GM23338 (cell line): ENCODE data around the gene KLF11. TPM values are rescaled to one million over a fixed set of nuclear protein-coding genes. Genes with fewer than 3 reads are reported as not detected.
A peak's percentile ranks its signal among the peaks of the same experiment; 100 is the strongest.

Source experiments
- ATAC-seq: fragments of 200-7000 bp; cut with Tn5 transposase; 3 replicates; pipeline ENCODE4 v1.9.1; 2020
- DNase-seq: peaks from one replicate; pipeline ENCODE4 v3.0.0-alpha.2; 2015; ENCODE audit warnings: low spot score
- H2AFZ ChIP-seq: fragments of 200-600 bp; sonication (generic); 2 replicates; pipeline ENCODE4 v1.8.0; 2016; ENCODE audit warnings: antibody characterized with exemption, mild to moderate bottlenecking, moderate library complexity
- H3F3A ChIP-seq: fragments of 200-600 bp; sonication (generic); replicated peaks from 2 replicates; pipeline ENCODE4 v1.8.0; 2017; ENCODE audit warnings: antibody characterized with exemption, mixed run types, low read depth
- H3K27ac ChIP-seq: fragments of 200-600 bp; sonication (generic); 2 replicates; pipeline ENCODE4 v1.6.1; 2016; ENCODE audit warnings: low read depth
- H3K27me3 ChIP-seq: fragments of 200-600 bp; sonication (generic); 2 replicates; pipeline ENCODE4 v1.8.0; 2016; ENCODE audit warnings: mild to moderate bottlenecking, mixed run types, moderate library complexity; ENCODE audit not compliant: insufficient read depth
- H3K36me3 ChIP-seq: fragments of 200-600 bp; sonication (generic); 2 replicates; pipeline ENCODE4 v1.8.0; 2016; ENCODE audit warnings: mild to moderate bottlenecking; ENCODE audit not compliant: insufficient read depth
- H3K4me1 ChIP-seq: fragments of 200-600 bp; sonication (generic); 2 replicates; pipeline ENCODE4 v1.8.0; 2016; ENCODE audit warnings: mild to moderate bottlenecking, moderate library complexity; ENCODE audit not compliant: insufficient read depth
- H3K4me2 ChIP-seq: fragments of 200-600 bp; sonication (generic); 2 replicates; pipeline ENCODE4 v1.7.1; 2017; ENCODE audit warnings: mixed run types
- H3K4me3 ChIP-seq: fragments of 200-600 bp; sonication (generic); 2 replicates; pipeline ENCODE4 v1.6.1; 2016; ENCODE audit warnings: mixed run types
- H3K79me2 ChIP-seq: fragments of 200-600 bp; sonication (generic); replicated peaks from 2 replicates; pipeline ENCODE4 v1.8.0; 2017; ENCODE audit warnings: mild to moderate bottlenecking; ENCODE audit not compliant: insufficient read depth
- H3K9me2 ChIP-seq: fragments of 200-600 bp; sonication (generic); 2 replicates; pipeline ENCODE4 v1.8.0; 2017; ENCODE audit not compliant: insufficient read depth
- H4K20me1 ChIP-seq: fragments of 200-600 bp; sonication (generic); replicated peaks from 2 replicates; pipeline ENCODE4 v1.8.0; 2017; ENCODE audit warnings: mild to moderate bottlenecking; ENCODE audit not compliant: insufficient read depth
- H3K27ac Mint-ChIP-seq: 2 replicates; pipeline ENCODE4 v1.8.0; 2020; ENCODE audit warnings: inconsistent platforms, mild to moderate bottlenecking, moderate library complexity, mixed read lengths
- H3K27me3 Mint-ChIP-seq: 3 replicates; pipeline ENCODE4 v1.8.0; 2022; ENCODE audit warnings: low read depth, mild to moderate bottlenecking, moderate library complexity, mixed read lengths, inconsistent platforms; ENCODE audit not compliant: insufficient read depth, poor library complexity
- H3K36me3 Mint-ChIP-seq: 3 replicates; pipeline ENCODE4 v1.8.0; 2021; ENCODE audit warnings: low read depth, mild to moderate bottlenecking, inconsistent platforms, moderate library complexity, mixed read lengths
- H3K4me1 Mint-ChIP-seq: 3 replicates; pipeline ENCODE4 v1.8.0; 2020; ENCODE audit warnings: mild to moderate bottlenecking, inconsistent platforms, mixed read lengths
- H3K4me3 Mint-ChIP-seq: 3 replicates; pipeline ENCODE4 v1.8.0; 2021; ENCODE audit warnings: moderate library complexity, mild to moderate bottlenecking, inconsistent platforms, mixed read lengths
- H3K9me3 Mint-ChIP-seq: 3 replicates; pipeline ENCODE4 v1.8.0; 2020; ENCODE audit warnings: moderate library complexity, mild to moderate bottlenecking, inconsistent platforms, mixed read lengths
- EZH2 ChIP-seq: fragments of 200-600 bp; sonication (generic); IDR thresholded peaks from one replicate; pipeline ENCODE4 v1.8.0; 2017; ENCODE audit warnings: antibody characterized with exemption, mild to moderate bottlenecking, low read depth; ENCODE audit not compliant: unreplicated experiment
- ZNF114 ChIP-seq: fragments of 250-450 bp; sonication (Bioruptor Pico); IDR thresholded peaks from 2 replicates; pipeline ENCODE4 v1.5.0; 2020; ENCODE audit warnings: mild to moderate bottlenecking, moderate library complexity
- polyA plus RNA-seq: library from polyadenylated mRNA; unstranded; fragments of >200 nt; fragmentation: Nextera tagmentation; extraction: Ambion mirVana; gene quantifications from 2 replicates; pipeline ENCODE4 v1.2.1, GENCODE V29; 2016
- total RNA-seq: library from RNA; depleted of rRNA; stranded (reverse); fragments of >200 nt; shearing (Covaris generic); gene quantifications from 2 replicates; pipeline ENCODE4 v1.2.3, GENCODE V29; 2014
- TF ChIP-seq, protein P1 (sequence below), 2 experiments: fragments of 200-600 bp in 1 of 2; sonication (generic) in 1 of 2; conservative IDR thresholded peaks; 2 replicates each; pipeline versions ENCODE4 v1.5.1 to v1.6.1; 2016 to 2017; ENCODE audit warnings: antibody characterized with exemption in 2 of 2, low read depth in 2 of 2, mild to moderate bottlenecking in 2 of 2, moderate library complexity in 1 of 2

Gene KLF11
- total and polyA plus RNA-seq, 2 experiments from 2014 or later, result 1.4 to 5.6 TPM

DNA sequence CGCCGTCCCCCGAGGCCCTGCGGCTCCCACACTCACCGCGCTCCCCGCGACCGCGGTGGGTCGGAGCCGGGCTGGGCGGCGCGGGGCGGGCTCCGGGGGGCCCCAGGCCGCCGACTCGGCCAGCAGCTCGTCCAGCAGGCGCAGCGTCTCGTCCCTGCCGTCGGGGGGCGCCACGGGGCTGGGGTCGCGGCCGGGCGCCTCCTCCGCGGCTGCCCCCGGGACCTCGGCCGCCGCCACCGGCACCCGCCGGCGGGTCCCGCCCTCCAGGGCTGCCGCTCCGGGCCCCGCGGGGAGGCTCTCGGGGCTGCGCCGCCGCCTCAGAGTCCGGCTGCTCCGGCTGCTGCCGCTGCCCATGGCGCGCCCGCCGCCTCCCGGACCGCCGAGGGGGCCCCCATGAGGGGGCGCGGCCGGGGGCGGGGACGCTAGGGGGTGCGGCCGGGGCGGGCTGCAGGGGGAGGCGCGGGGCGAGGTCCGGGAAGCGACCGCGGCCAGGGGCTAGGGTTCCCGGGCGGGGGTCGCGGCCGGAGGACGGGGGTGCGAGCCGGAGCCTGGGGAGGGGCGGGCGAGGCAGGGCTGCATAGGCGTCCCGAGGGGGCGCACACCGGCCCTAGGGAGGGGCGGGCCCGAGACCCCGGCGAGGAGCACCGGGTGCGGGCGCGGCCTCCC, 36.7 kb downstream of the KLF11 start, which contains the start of gene CYS1:
CYS1 (minus strand) TSS at position 542 of the 666 bp plus-strand sequence; CDS start at position 354, 188 bp downstream.
- H3K27ac Mint-ChIP-seq, result no peak within 1 kb of the TSS

DNA sequence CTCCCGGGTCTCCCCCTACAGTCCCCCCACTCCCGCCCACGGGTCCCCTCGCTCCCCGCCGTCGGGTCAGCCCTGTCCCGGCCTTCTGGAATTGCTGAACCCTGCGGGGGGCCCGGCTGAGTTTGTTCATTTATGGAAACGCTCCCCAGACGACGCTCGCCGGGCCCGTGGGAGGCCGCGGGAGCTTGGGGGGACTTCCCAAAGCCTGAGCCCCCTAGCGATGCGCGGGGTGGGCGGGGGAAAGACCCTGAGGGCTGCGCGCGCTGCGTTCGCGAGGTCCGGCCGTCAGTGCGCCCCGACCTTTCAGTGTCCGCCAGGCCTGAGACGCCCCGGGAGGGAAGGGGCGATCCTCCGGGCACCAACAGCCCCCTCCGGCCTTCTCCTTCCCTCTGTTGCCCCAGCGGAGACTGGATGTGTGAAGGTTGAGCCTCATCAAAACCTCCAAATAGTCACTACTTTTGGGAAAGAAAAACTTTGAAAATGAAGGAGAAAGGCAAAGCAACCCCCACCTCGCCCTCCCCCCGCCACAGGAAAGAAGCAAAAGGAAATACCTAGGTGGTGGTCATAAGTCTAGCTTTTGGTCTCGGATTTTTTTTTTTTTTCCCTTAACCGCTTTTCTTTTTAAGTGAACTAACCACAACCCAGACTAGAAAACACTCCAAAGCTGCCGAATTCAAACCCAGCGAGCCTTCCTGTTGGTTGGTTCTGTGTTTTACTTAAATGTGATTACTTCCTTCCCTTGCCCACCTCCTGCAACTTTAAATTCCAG, 37.4 kb downstream of the KLF11 start:
- H3K4me1 ChIP-seq, result peaks cover 13% of the 10 kb centered on the region
- H3K27ac ChIP-seq, result no peak overlapping the region
- no peaks in the 10 kb centered on the region for H4K20me1 ChIP-seq
- Mint-ChIP-seq H3K4me3 (peak overlapping the region; percentile 69), H3K9me3 (no peaks in the 10 kb centered on the region), H3K4me1 (peaks cover 23% of the 10 kb centered on the region), H3K27ac (no peak overlapping the region), H3K36me3 (no peaks in the 10 kb centered on the region; the same call in 2 of the 3 replicates), H3K27me3 (peaks cover 40% of the 10 kb centered on the region)
- H3K36me3 ChIP-seq, result no peaks in the 10 kb centered on the region
- no peaks in the 10 kb centered on the region for H3K79me2 ChIP-seq
- H3F3A ChIP-seq, result 0 out of 2 replicates have a peak, but pooled peaks cover 6% of the 10 kb centered on the region
- ATAC-seq, result peak; percentile 32
- H3K9me2 ChIP-seq, result no peaks in the 10 kb centered on the region
- peak; percentile 47 for DNase-seq
- H3K27me3 ChIP-seq, result peaks cover 47% of the 10 kb centered on the region
- H2AFZ ChIP-seq, result peak overlapping the region; percentile 95
- TF ChIP-seq, protein P1, sequence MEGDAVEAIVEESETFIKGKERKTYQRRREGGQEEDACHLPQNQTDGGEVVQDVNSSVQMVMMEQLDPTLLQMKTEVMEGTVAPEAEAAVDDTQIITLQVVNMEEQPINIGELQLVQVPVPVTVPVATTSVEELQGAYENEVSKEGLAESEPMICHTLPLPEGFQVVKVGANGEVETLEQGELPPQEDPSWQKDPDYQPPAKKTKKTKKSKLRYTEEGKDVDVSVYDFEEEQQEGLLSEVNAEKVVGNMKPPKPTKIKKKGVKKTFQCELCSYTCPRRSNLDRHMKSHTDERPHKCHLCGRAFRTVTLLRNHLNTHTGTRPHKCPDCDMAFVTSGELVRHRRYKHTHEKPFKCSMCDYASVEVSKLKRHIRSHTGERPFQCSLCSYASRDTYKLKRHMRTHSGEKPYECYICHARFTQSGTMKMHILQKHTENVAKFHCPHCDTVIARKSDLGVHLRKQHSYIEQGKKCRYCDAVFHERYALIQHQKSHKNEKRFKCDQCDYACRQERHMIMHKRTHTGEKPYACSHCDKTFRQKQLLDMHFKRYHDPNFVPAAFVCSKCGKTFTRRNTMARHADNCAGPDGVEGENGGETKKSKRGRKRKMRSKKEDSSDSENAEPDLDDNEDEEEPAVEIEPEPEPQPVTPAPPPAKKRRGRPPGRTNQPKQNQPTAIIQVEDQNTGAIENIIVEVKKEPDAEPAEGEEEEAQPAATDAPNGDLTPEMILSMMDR (conservative IDR thresholded peaks at IDR 0.05; ENCODE audit: low read depth in 2 of 2), result no peak
- no peak for TF ChIP-seq ZNF114
- TF ChIP-seq EZH2, result peak; percentile 21
- peak overlapping the region; percentile 62 for H3K4me3 ChIP-seq
- H3K4me2 ChIP-seq, result peak overlapping the region; percentile 86

More for the DNA sequence above, 36.7 kb downstream of the KLF11 start, which contains the start of gene CYS1:
- Mint-ChIP-seq H3K36me3 (no peaks in the 10 kb centered on the region; the same call in 2 of the 3 replicates), H3K4me3 (peak within 1 kb of the TSS; percentile 72), H3K27me3 (peaks cover 40% of the 10 kb centered on the region), H3K4me1 (peaks cover 27% of the 10 kb centered on the region), H3K9me3 (no peaks in the 10 kb centered on the region)
- peak; percentile 37 for ATAC-seq
- no peak for TF ChIP-seq ZNF114
- TF ChIP-seq, protein P1 (conservative IDR thresholded peaks at IDR 0.05; ENCODE audit: low read depth in 2 of 2), result peak in 1 of 2 experiments; percentile 58; a peak in 2 of 4 replicates
- Histone ChIP-seq H3K4me3 (peak within 1 kb of the TSS; percentile 65), H3K4me1 (peaks cover 13% of the 10 kb centered on the region), H3K27ac (no peak within 1 kb of the TSS), H2AFZ (peak within 1 kb of the TSS; percentile 95), H3K27me3 (peaks cover 47% of the 10 kb centered on the region), H3K9me2 (no peaks in the 10 kb centered on the region), H3K36me3 (no peaks in the 10 kb centered on the region), H3K79me2 (no peaks in the 10 kb centered on the region), H3F3A (0 out of 2 replicates have a peak, but pooled peaks cover 6% of the 10 kb centered on the region), H3K4me2 (peak within 1 kb of the TSS; percentile 94), H4K20me1 (no peaks in the 10 kb centered on the region)
- DNase-seq, result peak; percentile 69
